ENCODE measurements around the gene ACP3. TPM values are rescaled to one million over a fixed set of nuclear protein-coding genes. Genes with fewer than 3 reads are reported as not detected.

ACP3 gene
- total and polyA plus RNA-seq, 2 of the 4 experiments (the other 2 are of a cell fraction) = 0.36 to 0.54 TPM

GRCh38 chr3:132273036-132273435, 44.2 kb upstream of the ACP3 start:
- Histone ChIP-seq H4K5ac (ENCODE audit: low read depth, low read length) (no peak overlapping the region), H4K8ac (ENCODE audit: low read depth in 2 of 2, low read length in 2 of 2) (no peak overlapping the region), H2AK9ac (replicated peaks; ENCODE audit: low read depth, low read length, poor library complexity) (no peak overlapping the region), H2BK15ac (ENCODE audit: low read depth, low read length) (no peak overlapping the region), H2BK20ac (ENCODE audit: low read depth, low read length) (no peak overlapping the region), H3K79me1 (ENCODE audit: low read depth in 1 of 2, low read length in 2 of 2) (no peaks in the 10 kb centered on the region), H3K9ac (ENCODE audit: low read depth, low read length) (no peak overlapping the region), H3K36me3 (ENCODE audit: control insufficient read depth, insufficient read depth, low read length) (no peaks in the 10 kb centered on the region), H4K91ac (ENCODE audit: insufficient read depth, low read depth, low read length) (no peak overlapping the region), H3K4me1 (ENCODE audit: control insufficient read depth, insufficient read depth, low read length) (no peaks in the 10 kb centered on the region), H3K18ac (ENCODE audit: low read depth, low read length) (no peak overlapping the region), H3K9me3 (ENCODE audit: control insufficient read depth, insufficient read depth, low read length) (no peaks in the 10 kb centered on the region), H3K27ac (ENCODE audit: insufficient read depth, low read length) (no peak overlapping the region), H2AK5ac (ENCODE audit: low read depth, low read length) (no peak overlapping the region), H3K56ac (ENCODE audit: extremely low read depth, insufficient read depth, low read length) (no peak overlapping the region), H3K27me3 (ENCODE audit: control insufficient read depth, insufficient read depth, low read length) (no peaks in the 10 kb centered on the region), H4K20me1 (ENCODE audit: insufficient read depth, low read length) (no peaks in the 10 kb centered on the region), H3K9me1 (ENCODE audit: insufficient read depth, low read length) (no peaks in the 10 kb centered on the region), H3K4me2 (ENCODE audit: low read depth, low read length) (no peak overlapping the region), H3K4me3 (ENCODE audit: insufficient read depth, low read depth, low read length) (no peak overlapping the region), H3K23ac (ENCODE audit: low read depth, low read length) (no peak overlapping the region), H2AFZ (replicated peaks; ENCODE audit: low read length, poor library complexity) (no peak overlapping the region), H2BK5ac (ENCODE audit: low read depth, low read length, poor library complexity, severe bottlenecking) (no peak overlapping the region), H2BK120ac (ENCODE audit: low read depth, low read length) (no peak overlapping the region), H3K4ac (ENCODE audit: low read depth, low read length) (no peak overlapping the region), H3K14ac (replicated peaks; ENCODE audit: low read depth, low read length) (no peak overlapping the region)
- ATAC-seq (ENCODE audit: low read depth) (no peak), DNase-seq (no peak)
- dilution Hi-C loops (cut with HindIII; ENCODE audit: low sequenced_read_pairs, unreplicated experiment) = no loop called here
- WGBS, 2 experiments (ENCODE audit: extremely low coverage in 2 of 2, insufficient read length in 1 of 2) = 22% methylated on average over 4 of the region's 6 CpGs; no CpG with 5 or more reads in 1 of the 2 experiments
- CTCF ChIA-PET = interaction anchor here (0.7 to 1.8 kb wide), 5 partner anchors 16 to 126 kb away, joined by 3 to 6 read pairs (median 4); no protein-coding TSS in a partner anchor
- POLR2A ChIA-PET (ENCODE audit: unreplicated experiment) = no interaction called here
- in situ Hi-C loops (cut with MboI; ENCODE audit: low sequenced_read_pairs) = loop anchor here (25.0 kb wide), 1 partner anchor 364 kb away; no protein-coding TSS in a partner anchor
- no TSS peak for BruUV-seq (replicated peaks)
- intact Hi-C loops (cut with micrococcal nuclease) = loop anchor here (2.0 kb wide), 1 partner anchor 44 kb away; the partner anchor contains the start of gene ACP3
- TF ChIP-seq RAD21 (IDR thresholded peaks at IDR 0.05; ENCODE audit: low read length) (no peak), ELK1 (IDR thresholded peaks at IDR 0.05; ENCODE audit: borderline replicate concordance, low read depth, low read length) (no peak), CEBPB (IDR thresholded peaks at IDR 0.05; ENCODE audit: low read depth, low read length) (no peak), MAFK (IDR thresholded peaks at IDR 0.05; ENCODE audit: low read depth, low read length) (no peak), NFE2L2 (IDR thresholded peaks at IDR 0.05; ENCODE audit: low read depth, low read length) (no peak), RFX5 (IDR thresholded peaks at IDR 0.05; ENCODE audit: low read depth, low read length) (no peak), CTCF (conservative IDR thresholded peaks at IDR 0.05; ENCODE audit: low read depth, low read length) (no peak), POLR2A (IDR thresholded peaks at IDR 0.05; ENCODE audit: low read depth, low read length) (no peak), FOS (IDR thresholded peaks at IDR 0.05; ENCODE audit: low read depth, low read length) (no peak), BHLHE40 (IDR thresholded peaks at IDR 0.05; ENCODE audit: low read depth, low read length) (no peak), MAZ (IDR thresholded peaks at IDR 0.05; ENCODE audit: borderline replicate concordance, low read depth, low read length) (no peak), RCOR1 (IDR thresholded peaks at IDR 0.05; ENCODE audit: insufficient replicate concordance, low read length) (no peak), SMC3 (IDR thresholded peaks at IDR 0.05; ENCODE audit: low read depth, low read length) (no peak), USF2 (IDR thresholded peaks at IDR 0.05; ENCODE audit: low read depth, low read length) (no peak), CHD1 (IDR thresholded peaks at IDR 0.05; ENCODE audit: low read depth, low read length) (no peak), MXI1 (IDR thresholded peaks at IDR 0.05; ENCODE audit: borderline replicate concordance, low read depth, low read length) (no peak)
